Suprapubic skin (tissue), 4 donors: ENCODE results near the gene CCDC112. TPM values are rescaled to one million over a fixed set of nuclear protein-coding genes. Genes with fewer than 3 reads are reported as not detected.

ENCODE experiments used
- DNase-seq, 2 donors: peaks; one replicate each; pipeline ENCODE4 v3.0.0-alpha.2; 2019; ENCODE audit warnings: low spot score in 2 of 2
- H3K27ac ChIP-seq: fragments of 200-600 bp; sonication (generic); one replicate; pipeline ENCODE4 v1.5.1; 2019
- H3K27me3 ChIP-seq: fragments of 200-600 bp; sonication (generic); one replicate; pipeline ENCODE4 v1.5.1; 2019
- H3K36me3 ChIP-seq: fragments of 200-600 bp; sonication (generic); one replicate; pipeline ENCODE4 v1.5.1; 2019
- H3K4me1 ChIP-seq: fragments of 200-600 bp; sonication (generic); one replicate; pipeline ENCODE4 v1.5.1; 2019
- H3K4me3 ChIP-seq: fragments of 200-600 bp; sonication (generic); one replicate; pipeline ENCODE4 v1.5.1; 2019; ENCODE audit warnings: mild to moderate bottlenecking
- H3K9me3 ChIP-seq: fragments of 200-600 bp; sonication (generic); one replicate; pipeline ENCODE4 v1.5.1; 2019
- EP300 ChIP-seq: sonication (generic); formaldehyde crosslinking; IDR thresholded peaks from one replicate; pipeline ENCODE4 v1.6.1; 2017; ENCODE audit warnings: antibody characterized with exemption
- POLR2A ChIP-seq, 2 donors: fragments of 450-650 bp; IDR thresholded peaks; one replicate each; pipeline ENCODE4 v1.6.1; 2017; ENCODE audit warnings: antibody characterized with exemption in 2 of 2, mild to moderate bottlenecking in 2 of 2, moderate library complexity in 2 of 2
- POLR2AphosphoS5 ChIP-seq, 3 donors: sonication (generic); formaldehyde crosslinking; IDR thresholded peaks; one replicate each; pipeline ENCODE4 v1.6.1; 2017; ENCODE audit warnings: antibody characterized with exemption in 3 of 3
- WGBS: methylation state at CpG from one replicate; pipeline ENCODE4 v1.1.5; 2018; 5-methylcytosine and 5-hydroxymethylcytosine counted together
- total RNA-seq, 4 donors: library from RNA; depleted of rRNA; stranded (reverse); fragments of >200 nt; gene quantifications; one replicate each; pipeline ENCODE4 v1.1.0, GENCODE V29; 2016
- TF ChIP-seq, protein P1 (sequence below), 2 donors: fragments of 200-600 bp in 1 of 2; fragments of 450-650 bp in 1 of 2; sonication (generic) in 1 of 2; IDR thresholded peaks; one replicate each; pipeline ENCODE4 v1.5.1; 2016 to 2019; ENCODE audit warnings: antibody characterized with exemption in 2 of 2, mild to moderate bottlenecking in 1 of 2, moderate library complexity in 1 of 2

Gene CCDC112
- total RNA-seq, 4 donors from 2014 or later, result 4.8 to 11.6 (median 6.8) TPM

DNA sequence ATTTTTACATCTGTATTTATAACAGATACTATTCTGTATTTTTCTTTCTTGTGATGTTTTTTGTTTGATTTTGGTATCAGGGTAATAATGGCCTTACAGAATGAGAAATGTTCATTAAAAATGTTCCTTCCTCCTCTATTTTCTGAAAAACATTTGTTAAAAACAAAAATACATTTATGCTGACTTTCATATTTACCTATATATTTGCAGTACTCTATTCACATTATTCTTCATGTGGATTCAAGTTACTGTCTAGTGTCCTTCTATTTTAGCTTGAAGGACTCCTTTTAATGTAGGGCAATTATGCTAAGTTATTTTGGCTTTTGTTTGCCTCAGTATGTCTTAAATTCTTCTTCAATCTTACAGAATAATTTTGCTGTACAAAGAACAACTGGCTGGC is 5.1 kb downstream of the CCDC112 start:
- H3K36me3 ChIP-seq, result no peaks in the 10 kb centered on the region
- H3K4me3 ChIP-seq, result no peak overlapping the region
- H3K27me3 ChIP-seq, result no peaks in the 10 kb centered on the region
- no peak overlapping the region for H3K27ac ChIP-seq
- no peak for DNase-seq
- TF ChIP-seq, protein P1, sequence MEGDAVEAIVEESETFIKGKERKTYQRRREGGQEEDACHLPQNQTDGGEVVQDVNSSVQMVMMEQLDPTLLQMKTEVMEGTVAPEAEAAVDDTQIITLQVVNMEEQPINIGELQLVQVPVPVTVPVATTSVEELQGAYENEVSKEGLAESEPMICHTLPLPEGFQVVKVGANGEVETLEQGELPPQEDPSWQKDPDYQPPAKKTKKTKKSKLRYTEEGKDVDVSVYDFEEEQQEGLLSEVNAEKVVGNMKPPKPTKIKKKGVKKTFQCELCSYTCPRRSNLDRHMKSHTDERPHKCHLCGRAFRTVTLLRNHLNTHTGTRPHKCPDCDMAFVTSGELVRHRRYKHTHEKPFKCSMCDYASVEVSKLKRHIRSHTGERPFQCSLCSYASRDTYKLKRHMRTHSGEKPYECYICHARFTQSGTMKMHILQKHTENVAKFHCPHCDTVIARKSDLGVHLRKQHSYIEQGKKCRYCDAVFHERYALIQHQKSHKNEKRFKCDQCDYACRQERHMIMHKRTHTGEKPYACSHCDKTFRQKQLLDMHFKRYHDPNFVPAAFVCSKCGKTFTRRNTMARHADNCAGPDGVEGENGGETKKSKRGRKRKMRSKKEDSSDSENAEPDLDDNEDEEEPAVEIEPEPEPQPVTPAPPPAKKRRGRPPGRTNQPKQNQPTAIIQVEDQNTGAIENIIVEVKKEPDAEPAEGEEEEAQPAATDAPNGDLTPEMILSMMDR (IDR thresholded peaks at IDR 0.05), result no peak
- no peak for TF ChIP-seq POLR2A (IDR thresholded peaks at IDR 0.05)
- TF ChIP-seq EP300, result no peak
- TF ChIP-seq POLR2AphosphoS5 (IDR thresholded peaks at IDR 0.05), result no peak
- no peaks in the 10 kb centered on the region for H3K9me3 ChIP-seq
- H3K4me1 ChIP-seq, result peaks cover 14% of the 10 kb centered on the region

DNA sequence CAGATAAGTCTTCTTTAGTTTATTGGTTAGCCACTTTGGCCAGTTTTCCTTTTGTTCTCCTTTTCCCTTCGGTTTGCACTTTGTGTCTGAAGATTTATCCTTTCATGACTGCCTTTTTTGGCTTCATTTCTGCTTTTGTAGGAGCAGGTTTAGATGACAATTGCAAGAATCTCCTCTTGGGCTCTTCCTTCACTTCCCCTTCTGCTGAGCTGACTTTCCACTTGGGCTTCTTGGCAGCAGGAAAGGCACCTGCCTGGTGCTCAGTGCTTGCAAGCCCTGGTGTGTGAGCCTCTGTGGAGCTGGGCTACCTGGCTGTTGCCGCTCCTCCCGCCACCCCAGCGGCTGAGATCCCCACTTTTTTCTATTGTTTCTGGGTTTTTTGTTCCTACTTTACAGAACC is 7.3 kb downstream of the CCDC112 start:
- WGBS, result 85% methylated on average over 4 of the region's 4 CpGs

DNA sequence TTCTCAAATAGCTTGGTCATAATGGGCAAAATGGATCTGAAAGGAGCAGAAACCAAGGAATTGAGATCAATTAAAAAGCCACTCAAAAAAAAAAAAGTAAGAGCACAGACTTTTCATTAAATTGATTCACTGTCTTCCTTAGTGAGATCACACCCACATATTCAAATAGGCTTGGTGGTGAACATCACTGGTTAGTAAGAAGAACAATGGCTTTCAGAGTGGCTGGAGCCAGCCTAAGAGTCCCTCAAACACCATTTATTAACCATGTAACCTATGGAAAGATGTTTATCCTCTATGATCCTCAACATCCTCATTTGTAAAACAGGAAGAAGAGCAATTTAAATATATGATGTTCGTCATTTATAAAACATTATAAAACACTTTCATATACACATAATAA is 12.4 kb downstream of the CCDC112 start:
- TF ChIP-seq, protein P1 (IDR thresholded peaks at IDR 0.05), result no peak
- TF ChIP-seq POLR2AphosphoS5 (IDR thresholded peaks at IDR 0.05), result no peak
- TF ChIP-seq EP300, result no peak
- no peak for TF ChIP-seq POLR2A (IDR thresholded peaks at IDR 0.05)
- no peaks in the 10 kb centered on the region for H3K36me3 ChIP-seq
- no peaks in the 10 kb centered on the region for H3K4me1 ChIP-seq
- no peak for DNase-seq
- H3K9me3 ChIP-seq, result no peaks in the 10 kb centered on the region
- H3K27me3 ChIP-seq, result no peaks in the 10 kb centered on the region
- no peak overlapping the region for H3K27ac ChIP-seq
- no peak overlapping the region for H3K4me3 ChIP-seq
- 88% methylated on average over 1 of the region's 1 CpG for WGBS

More for the DNA sequence above, 7.3 kb downstream of the CCDC112 start:
- no peak overlapping the region for H3K4me3 ChIP-seq
- TF ChIP-seq, protein P1 (IDR thresholded peaks at IDR 0.05), result no peak
- no peak for TF ChIP-seq POLR2A (IDR thresholded peaks at IDR 0.05)
- no peak for TF ChIP-seq EP300
- TF ChIP-seq POLR2AphosphoS5 (IDR thresholded peaks at IDR 0.05), result no peak
- H3K9me3 ChIP-seq, result no peaks in the 10 kb centered on the region
- H3K27ac ChIP-seq, result no peak overlapping the region
- no peaks in the 10 kb centered on the region for H3K4me1 ChIP-seq
- DNase-seq, result no peak
- H3K36me3 ChIP-seq, result no peaks in the 10 kb centered on the region
- no peaks in the 10 kb centered on the region for H3K27me3 ChIP-seq

- 87% methylated on average over 1 of the region's 1 CpG for WGBS
- no peak for TF ChIP-seq POLR2A (IDR thresholded peaks at IDR 0.05)
- TF ChIP-seq EP300, result no peak
- TF ChIP-seq, protein P1 (IDR thresholded peaks at IDR 0.05), result no peak
- TF ChIP-seq POLR2AphosphoS5 (IDR thresholded peaks at IDR 0.05), result no peak
- no peak overlapping the region for H3K4me3 ChIP-seq
- no peaks in the 10 kb centered on the region for H3K27me3 ChIP-seq
- H3K27ac ChIP-seq, result no peak overlapping the region
- no peak for DNase-seq
- no peaks in the 10 kb centered on the region for H3K36me3 ChIP-seq
- no peaks in the 10 kb centered on the region for H3K4me1 ChIP-seq
- no peaks in the 10 kb centered on the region for H3K9me3 ChIP-seq
These were observed 14.3 kb downstream of the CCDC112 start for GRCh38 chr5:115282131-115282530.

GRCh38 chr5:115274584-115274983 is 21.9 kb downstream of the CCDC112 start:
- TF ChIP-seq POLR2AphosphoS5 (IDR thresholded peaks at IDR 0.05), result no peak
- no peak for TF ChIP-seq POLR2A (IDR thresholded peaks at IDR 0.05)
- no peak for TF ChIP-seq EP300
- TF ChIP-seq, protein P1 (IDR thresholded peaks at IDR 0.05), result no peak
- H3K27me3 ChIP-seq, result no peaks in the 10 kb centered on the region
- H3K4me3 ChIP-seq, result no peak overlapping the region
- H3K36me3 ChIP-seq, result peaks cover 10% of the 10 kb centered on the region
- H3K9me3 ChIP-seq, result no peaks in the 10 kb centered on the region
- DNase-seq, result no peak
- no peak overlapping the region for H3K27ac ChIP-seq
- H3K4me1 ChIP-seq, result no peaks in the 10 kb centered on the region
- 90% methylated on average over 3 of the region's 3 CpGs for WGBS
